ENCODE data around the gene ADORA1.

The ADORA1 gene

GRCh38 chr1:203144661-203145060, 17.1 kb downstream of the ADORA1 start:
- no peaks in the 10 kb centered on the region for H3K36me3 ChIP-seq (ENCODE audit: control insufficient read depth in 2 of 2, insufficient read depth in 2 of 2, low read length in 2 of 2)
- H3K9me3 ChIP-seq (ENCODE audit: control insufficient read depth in 2 of 2, low read length in 2 of 2) = no peaks in the 10 kb centered on the region
- no peak overlapping the region for H3K9ac ChIP-seq (ENCODE audit: low read length in 2 of 2)
- H3K27me3 ChIP-seq (ENCODE audit: control insufficient read depth in 1 of 2, insufficient read depth in 2 of 2, low read length in 2 of 2) = peaks cover 0 to 5% of the 10 kb centered on the region in 2 donors
- H3K4me3 ChIP-seq (ENCODE audit: low read length in 2 of 2) = no peak overlapping the region
- H3K4me1 ChIP-seq (ENCODE audit: control insufficient read depth, insufficient read depth, low read length) = no peaks in the 10 kb centered on the region
- H3K27ac ChIP-seq (ENCODE audit: low read length) = no peak overlapping the region

- Histone ChIP-seq H3K4me1 (ENCODE audit: control insufficient read depth, insufficient read depth, low read length) (no peaks in the 10 kb centered on the region), H3K36me3 (ENCODE audit: control insufficient read depth in 2 of 2, insufficient read depth in 2 of 2, low read length in 2 of 2) (no peaks in the 10 kb centered on the region), H3K9ac (ENCODE audit: low read length in 2 of 2) (no peak overlapping the region), H3K9me3 (ENCODE audit: control insufficient read depth in 2 of 2, low read length in 2 of 2) (no peaks in the 10 kb centered on the region), H3K27ac (ENCODE audit: low read length) (no peak overlapping the region), H3K27me3 (ENCODE audit: control insufficient read depth in 1 of 2, insufficient read depth in 2 of 2, low read length in 2 of 2) (peaks cover 0 to 3% of the 10 kb centered on the region in 2 donors), H3K4me3 (ENCODE audit: low read length in 2 of 2) (no peak overlapping the region)
Observed at GRCh38 chr1:203145321-203146041, 18.0 kb downstream of the ADORA1 start.

- Histone ChIP-seq H3K36me3 (ENCODE audit: control insufficient read depth in 2 of 2, insufficient read depth in 2 of 2, low read length in 2 of 2) (no peaks in the 10 kb centered on the region), H3K27me3 (ENCODE audit: control insufficient read depth in 1 of 2, insufficient read depth in 2 of 2, low read length in 2 of 2) (peaks cover 0 to 2% of the 10 kb centered on the region in 2 donors), H3K4me3 (ENCODE audit: low read length in 2 of 2) (no peak overlapping the region), H3K9me3 (ENCODE audit: control insufficient read depth in 2 of 2, low read length in 2 of 2) (no peaks in the 10 kb centered on the region), H3K4me1 (ENCODE audit: control insufficient read depth, insufficient read depth, low read length) (no peaks in the 10 kb centered on the region), H3K27ac (ENCODE audit: low read length) (no peak overlapping the region), H3K9ac (ENCODE audit: low read length in 2 of 2) (no peak overlapping the region)
Observed at GRCh38 chr1:203146042-203146369, 18.5 kb downstream of the ADORA1 start.

GRCh38 chr1:203146537-203146936, 19.0 kb downstream of the ADORA1 start:
- Histone ChIP-seq H3K27ac (ENCODE audit: low read length) (no peak overlapping the region), H3K9me3 (ENCODE audit: control insufficient read depth in 2 of 2, low read length in 2 of 2) (no peaks in the 10 kb centered on the region), H3K9ac (ENCODE audit: low read length in 2 of 2) (no peak overlapping the region), H3K36me3 (ENCODE audit: control insufficient read depth in 2 of 2, insufficient read depth in 2 of 2, low read length in 2 of 2) (no peaks in the 10 kb centered on the region), H3K4me1 (ENCODE audit: control insufficient read depth, insufficient read depth, low read length) (no peaks in the 10 kb centered on the region), H3K27me3 (ENCODE audit: control insufficient read depth in 1 of 2, insufficient read depth in 2 of 2, low read length in 2 of 2) (peaks cover 0 to 2% of the 10 kb centered on the region in 2 donors), H3K4me3 (ENCODE audit: low read length in 2 of 2) (no peak overlapping the region)

DNA sequence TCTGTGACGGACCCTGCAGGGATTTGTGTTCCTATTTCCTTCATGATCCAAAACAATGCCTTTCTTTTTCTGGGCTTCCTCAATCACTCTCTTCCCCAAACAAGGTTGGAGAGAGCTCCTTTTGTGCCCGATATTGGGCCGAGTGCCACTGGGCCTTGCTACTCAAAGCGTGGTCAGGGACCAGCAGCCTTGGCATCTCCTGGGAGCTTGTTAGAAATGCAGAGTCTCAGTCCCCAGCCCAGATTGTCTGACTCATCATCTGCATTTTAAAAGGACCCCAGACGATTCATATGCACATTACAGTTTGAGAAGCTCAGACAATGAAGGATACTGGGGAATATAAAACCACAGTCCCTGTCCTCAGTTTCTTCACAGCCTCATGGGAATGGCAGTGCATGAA, 19.9 kb downstream of the ADORA1 start:
- Histone ChIP-seq H3K27me3 (ENCODE audit: control insufficient read depth in 1 of 2, insufficient read depth in 2 of 2, low read length in 2 of 2) (no peaks in the 10 kb centered on the region), H3K9me3 (ENCODE audit: control insufficient read depth in 2 of 2, low read length in 2 of 2) (no peaks in the 10 kb centered on the region), H3K4me3 (ENCODE audit: low read length in 2 of 2) (no peak overlapping the region), H3K4me1 (ENCODE audit: control insufficient read depth, insufficient read depth, low read length) (no peaks in the 10 kb centered on the region), H3K36me3 (ENCODE audit: control insufficient read depth in 2 of 2, insufficient read depth in 2 of 2, low read length in 2 of 2) (no peaks in the 10 kb centered on the region), H3K27ac (ENCODE audit: low read length) (no peak overlapping the region), H3K9ac (ENCODE audit: low read length in 2 of 2) (no peak overlapping the region)

DNA sequence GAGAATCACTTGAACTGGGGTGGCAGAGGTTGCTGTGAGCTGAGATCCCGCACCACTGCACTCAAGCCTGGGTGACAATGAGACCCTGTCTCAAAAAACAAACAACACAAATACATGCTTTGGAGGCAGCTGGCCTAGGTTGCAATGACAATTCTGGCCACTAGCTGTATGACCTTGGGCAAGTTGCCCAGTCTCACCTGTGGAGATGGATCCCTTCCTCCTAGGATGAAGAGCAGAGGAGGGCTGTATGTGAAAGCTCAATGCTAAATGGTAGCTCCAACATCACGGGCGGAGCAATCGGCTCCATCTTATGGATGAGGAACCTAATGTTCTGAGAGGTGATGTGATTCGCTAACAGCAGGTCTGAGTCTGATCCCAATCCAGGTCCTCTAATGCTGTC, 20.6 kb downstream of the ADORA1 start:
- Histone ChIP-seq H3K4me1 (ENCODE audit: control insufficient read depth, insufficient read depth, low read length) (no peaks in the 10 kb centered on the region), H3K27me3 (ENCODE audit: control insufficient read depth in 1 of 2, insufficient read depth in 2 of 2, low read length in 2 of 2) (no peaks in the 10 kb centered on the region), H3K4me3 (ENCODE audit: low read length in 2 of 2) (no peak overlapping the region), H3K27ac (ENCODE audit: low read length) (no peak overlapping the region), H3K9ac (ENCODE audit: low read length in 2 of 2) (no peak overlapping the region), H3K9me3 (ENCODE audit: control insufficient read depth in 2 of 2, low read length in 2 of 2) (no peaks in the 10 kb centered on the region), H3K36me3 (ENCODE audit: control insufficient read depth in 2 of 2, insufficient read depth in 2 of 2, low read length in 2 of 2) (no peaks in the 10 kb centered on the region)

DNA sequence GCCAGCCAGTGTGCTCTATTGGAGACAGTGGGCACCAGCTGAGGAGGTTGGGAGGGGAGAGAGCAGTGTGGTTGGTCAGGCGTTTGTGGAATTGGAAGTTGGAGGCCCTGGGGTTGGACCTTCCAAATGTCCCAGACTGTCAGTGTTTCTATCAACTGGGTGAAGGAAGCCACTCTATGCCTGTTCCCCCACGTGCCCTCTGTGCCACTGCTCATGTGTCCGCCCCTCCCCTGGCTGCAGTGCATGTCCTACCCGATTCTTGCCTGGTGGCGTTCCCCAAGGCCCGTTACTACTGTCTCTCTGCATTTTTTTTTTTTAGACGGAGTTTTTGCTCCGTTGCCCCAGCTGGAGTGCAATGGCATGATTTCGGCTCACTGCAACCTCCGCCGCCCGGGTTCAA, 21.1 kb downstream of the ADORA1 start:
- no peaks in the 10 kb centered on the region for H3K27me3 ChIP-seq (ENCODE audit: control insufficient read depth in 1 of 2, insufficient read depth in 2 of 2, low read length in 2 of 2)
- no peaks in the 10 kb centered on the region for H3K9me3 ChIP-seq (ENCODE audit: control insufficient read depth in 2 of 2, low read length in 2 of 2)
- H3K4me3 ChIP-seq (ENCODE audit: low read length in 2 of 2) = no peak overlapping the region
- H3K36me3 ChIP-seq (ENCODE audit: control insufficient read depth in 2 of 2, insufficient read depth in 2 of 2, low read length in 2 of 2) = no peaks in the 10 kb centered on the region
- no peak overlapping the region for H3K27ac ChIP-seq (ENCODE audit: low read length)
- H3K9ac ChIP-seq (ENCODE audit: low read length in 2 of 2) = no peak overlapping the region
- H3K4me1 ChIP-seq (ENCODE audit: control insufficient read depth, insufficient read depth, low read length) = no peaks in the 10 kb centered on the region

DNA sequence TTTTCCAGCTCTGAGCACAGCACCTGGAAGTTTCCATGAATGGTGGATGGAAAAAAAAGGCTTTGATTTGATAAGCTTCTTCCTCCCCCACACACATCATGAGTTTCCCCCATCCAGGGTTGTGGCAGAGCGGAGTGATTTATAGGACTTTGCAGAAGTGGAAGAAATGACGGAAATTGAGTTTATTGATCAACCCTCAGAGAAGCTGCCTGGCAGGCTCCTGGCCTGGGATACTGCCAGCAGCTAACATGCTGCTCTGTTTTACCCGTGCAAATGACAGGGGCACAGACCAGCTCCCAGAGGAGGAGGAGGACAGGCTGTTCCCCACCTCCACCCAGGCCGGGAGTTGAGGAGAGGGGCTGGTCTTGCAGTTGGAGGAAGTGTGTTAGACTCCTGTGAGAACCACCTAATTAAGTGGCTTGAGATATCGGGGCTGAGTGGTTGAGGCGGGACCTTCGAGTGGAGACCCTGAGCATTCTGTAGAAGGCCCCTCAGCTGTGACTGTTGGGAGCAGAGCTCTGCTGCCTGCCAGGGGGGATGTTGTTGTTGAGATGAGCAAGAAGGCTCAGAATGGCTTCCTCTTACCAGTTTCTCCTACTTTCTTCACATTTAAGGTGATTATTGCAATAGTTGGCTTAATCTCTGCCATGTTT, 21.8 kb downstream of the ADORA1 start:
- H3K27ac ChIP-seq (ENCODE audit: low read length) = no peak overlapping the region
- no peak overlapping the region for H3K4me3 ChIP-seq (ENCODE audit: low read length in 2 of 2)
- no peak overlapping the region for H3K9ac ChIP-seq (ENCODE audit: low read length in 2 of 2)
- H3K27me3 ChIP-seq (ENCODE audit: control insufficient read depth in 1 of 2, insufficient read depth in 2 of 2, low read length in 2 of 2) = no peaks in the 10 kb centered on the region
- no peaks in the 10 kb centered on the region for H3K9me3 ChIP-seq (ENCODE audit: control insufficient read depth in 2 of 2, low read length in 2 of 2)
- no peaks in the 10 kb centered on the region for H3K4me1 ChIP-seq (ENCODE audit: control insufficient read depth, insufficient read depth, low read length)
- no peaks in the 10 kb centered on the region for H3K36me3 ChIP-seq (ENCODE audit: control insufficient read depth in 2 of 2, insufficient read depth in 2 of 2, low read length in 2 of 2)

DNA sequence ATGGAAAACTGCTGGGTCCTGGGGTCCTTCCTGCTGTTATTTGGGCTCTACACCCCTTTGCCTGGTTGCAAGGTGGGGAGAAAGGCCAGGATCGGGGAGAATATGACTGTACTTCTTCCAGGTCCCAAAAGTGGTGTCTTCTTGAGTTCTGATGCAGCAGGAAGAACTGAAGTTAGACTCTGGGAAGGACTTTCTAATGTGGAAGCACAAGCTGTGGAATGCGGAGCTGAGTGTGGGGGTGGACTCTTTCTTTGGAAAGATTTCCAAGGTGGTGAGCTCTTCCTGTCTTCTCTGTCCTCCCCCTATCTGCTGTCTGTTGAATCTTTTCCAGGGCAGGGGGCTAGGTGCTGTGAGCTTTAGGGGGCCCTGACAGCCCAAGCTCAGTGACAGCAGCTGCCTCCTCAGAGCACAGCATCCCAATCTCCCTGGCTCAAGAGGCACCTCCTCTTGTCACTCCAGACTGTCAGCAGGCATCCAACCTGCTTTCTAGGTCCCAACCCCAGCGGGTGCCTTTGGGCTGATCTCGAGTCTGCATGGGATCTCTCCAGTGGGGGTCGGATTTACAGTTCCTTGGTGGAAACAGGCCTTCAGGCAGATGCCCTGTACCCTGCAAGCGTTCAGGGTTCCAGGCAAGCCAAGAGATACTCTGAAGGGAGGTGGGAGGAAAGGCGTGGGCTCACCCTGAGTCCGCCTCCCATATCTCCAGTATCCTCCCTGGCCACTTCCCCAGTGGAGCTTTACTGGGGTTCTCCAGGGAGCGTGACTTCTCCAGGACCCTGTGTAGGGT, 23.2 kb downstream of the ADORA1 start:
- no peaks in the 10 kb centered on the region for H3K27me3 ChIP-seq (ENCODE audit: control insufficient read depth in 1 of 2, insufficient read depth in 2 of 2, low read length in 2 of 2)

DNA sequence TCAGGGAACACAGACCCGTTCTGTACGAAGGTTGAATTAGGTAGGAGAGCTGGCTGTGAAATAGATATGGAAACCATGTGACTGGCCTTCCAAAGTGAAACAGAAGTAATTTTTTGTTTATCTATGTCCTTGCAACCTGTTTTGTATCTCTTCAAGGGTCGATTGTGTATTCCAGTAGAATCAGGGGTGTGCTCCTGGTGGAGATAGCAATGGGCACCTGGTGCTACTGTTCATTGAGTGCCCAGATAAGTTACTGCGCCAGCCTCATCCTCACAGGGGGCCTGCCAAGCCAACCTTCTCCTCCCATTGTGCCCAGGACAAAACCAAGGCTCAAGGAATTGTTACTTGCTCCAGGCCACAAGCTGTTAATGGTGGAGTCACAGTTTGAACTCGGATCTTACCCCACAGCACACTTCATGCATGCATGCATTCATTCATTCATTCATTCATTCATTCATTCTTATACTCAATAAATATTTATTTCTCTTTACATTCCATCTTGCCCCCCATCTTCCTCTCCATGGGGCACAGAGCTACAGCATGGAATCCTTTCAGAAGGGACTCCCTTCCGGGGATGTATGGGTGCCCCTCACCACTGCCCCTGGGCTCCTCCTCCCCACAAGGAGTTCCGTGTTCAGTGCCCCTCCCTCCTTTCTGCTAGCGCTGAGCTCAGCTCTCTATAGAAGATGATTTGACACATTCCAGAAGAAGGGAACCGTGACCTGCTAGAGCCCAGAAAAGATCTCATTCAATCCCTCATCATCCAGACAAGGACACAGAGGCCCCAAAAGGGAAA, 24.0 kb downstream of the ADORA1 start:
- H3K36me3 ChIP-seq (ENCODE audit: control insufficient read depth in 2 of 2, insufficient read depth in 2 of 2, low read length in 2 of 2) = no peaks in the 10 kb centered on the region
- no peaks in the 10 kb centered on the region for H3K27me3 ChIP-seq (ENCODE audit: control insufficient read depth in 1 of 2, insufficient read depth in 2 of 2, low read length in 2 of 2)
- H3K4me1 ChIP-seq (ENCODE audit: control insufficient read depth, insufficient read depth, low read length) = no peaks in the 10 kb centered on the region
- no peak overlapping the region for H3K27ac ChIP-seq (ENCODE audit: low read length)
- H3K9me3 ChIP-seq (ENCODE audit: control insufficient read depth in 2 of 2, low read length in 2 of 2) = no peaks in the 10 kb centered on the region
- no peak overlapping the region for H3K9ac ChIP-seq (ENCODE audit: low read length in 2 of 2)
- H3K4me3 ChIP-seq (ENCODE audit: low read length in 2 of 2) = no peak overlapping the region

More for the DNA sequence above, 23.2 kb downstream of the ADORA1 start:
- H3K27ac ChIP-seq (ENCODE audit: low read length) = no peak overlapping the region
- H3K4me3 ChIP-seq (ENCODE audit: low read length in 2 of 2) = no peak overlapping the region
- no peak overlapping the region for H3K9ac ChIP-seq (ENCODE audit: low read length in 2 of 2)
- H3K36me3 ChIP-seq (ENCODE audit: control insufficient read depth in 2 of 2, insufficient read depth in 2 of 2, low read length in 2 of 2) = no peaks in the 10 kb centered on the region
- H3K4me1 ChIP-seq (ENCODE audit: control insufficient read depth, insufficient read depth, low read length) = no peaks in the 10 kb centered on the region
- H3K9me3 ChIP-seq (ENCODE audit: control insufficient read depth in 2 of 2, low read length in 2 of 2) = no peaks in the 10 kb centered on the region

All from stomach smooth muscle (tissue), 2 donors.